Right lobe of liver (tissue), 6 donors: ENCODE measurements around the gene FFAR1. TPM values are rescaled to one million over a fixed set of nuclear protein-coding genes. Genes with fewer than 3 reads are reported as not detected.

Experiments used
- ATAC-seq, 4 donors: fragments of 200-7000 bp; cut with Tn5 transposase; one replicate each; pipeline ENCODE4 v1.9.1; 2020; ENCODE audit warnings: mild to moderate bottlenecking in 4 of 4, moderate library complexity in 4 of 4
- DNase-seq, 3 donors: peaks; one replicate each; pipeline ENCODE4 v3.0.0-alpha.2; 2020
- H3K27ac ChIP-seq, 3 donors: fragments of 200-600 bp; one replicate each; pipeline ENCODE4 v1.8.0; 2022
- H3K27me3 ChIP-seq, 2 donors: fragments of 200-600 bp; one replicate each; pipeline ENCODE4 v1.8.0; 2022
- H3K36me3 ChIP-seq, 4 donors: fragments of 200-600 bp; sonication (generic) in 1 of 4; one replicate each; pipeline versions ENCODE4 v1.5.1 to v1.8.0; 2017 to 2022; ENCODE audit warnings: control low read depth in 1 of 4
- H3K4me1 ChIP-seq, 4 donors: fragments of 200-600 bp; sonication (generic) in 1 of 4; one replicate each; pipeline versions ENCODE4 v1.5.1 to v1.8.0; 2017 to 2022; ENCODE audit warnings: control low read depth in 1 of 4
- H3K4me3 ChIP-seq, 3 donors: fragments of 200-600 bp; one replicate each; pipeline ENCODE4 v1.8.0; 2022
- H3K9me3 ChIP-seq, 4 donors: fragments of 200-600 bp; sonication (generic) in 1 of 4; one replicate each; pipeline versions ENCODE4 v1.5.1 to v1.8.0; 2017 to 2022; ENCODE audit warnings: control low read depth in 1 of 4
- CTCF ChIP-seq, 4 donors: fragments of 200-600 bp in 3 of 4; fragments of 450-650 bp in 1 of 4; IDR thresholded peaks; one replicate each; pipeline versions ENCODE4 v1.5.1 to v1.8.0; 2016 to 2022; ENCODE audit warnings: antibody characterized with exemption in 4 of 4, mild to moderate bottlenecking in 2 of 4
- POLR2A ChIP-seq: fragments of 450-650 bp; IDR thresholded peaks from one replicate; pipeline ENCODE4 v1.6.1; 2017; ENCODE audit warnings: antibody characterized with exemption, mild to moderate bottlenecking
- WGBS: methylation state at CpG from one replicate; pipeline ENCODE4 v1.1.6; 2018; ENCODE audit warnings: low coverage, low lambda C conversion rate; ENCODE audit not compliant: insufficient coverage; ENCODE audit errors: missing lambda C conversion rate; 5-methylcytosine and 5-hydroxymethylcytosine counted together
- intact Hi-C, 2 donors: fragments of 100-400 bp; cut with DNase I; formaldehyde crosslinking; loops; one replicate each; pipeline versions ENCODE4 v1.11.2 to v1.14.1; 2022
- total RNA-seq, 6 experiments: library from RNA; depleted of rRNA in 2 of 6; stranded (reverse); fragments of >200 nt in 2 of 6; fragmentation: NEBNext Ultra II Directional in 3 of 6; extraction: Animal tissue kit (Norgen Biotek cat#: 25700) in 3 of 6; gene quantifications; one replicate each; pipeline versions ENCODE4 v1.1.0 to v1.2.4, GENCODE V29; 2016 to 2023
- donor health status: DM: no; HTN: yes; CAD: no.
- donor health status: DM: no; HTN: no; CAD: no.
- donor health status: DM: no; HTN: no; CAD: no.
- donor health status: DM: no; HTN: yes; CAD: no.
- donor health status: DM: no; HTN: yes; CAD: no.

FFAR1 gene
- total RNA-seq, 6 experiments from 2014 or later: not detected

DNA sequence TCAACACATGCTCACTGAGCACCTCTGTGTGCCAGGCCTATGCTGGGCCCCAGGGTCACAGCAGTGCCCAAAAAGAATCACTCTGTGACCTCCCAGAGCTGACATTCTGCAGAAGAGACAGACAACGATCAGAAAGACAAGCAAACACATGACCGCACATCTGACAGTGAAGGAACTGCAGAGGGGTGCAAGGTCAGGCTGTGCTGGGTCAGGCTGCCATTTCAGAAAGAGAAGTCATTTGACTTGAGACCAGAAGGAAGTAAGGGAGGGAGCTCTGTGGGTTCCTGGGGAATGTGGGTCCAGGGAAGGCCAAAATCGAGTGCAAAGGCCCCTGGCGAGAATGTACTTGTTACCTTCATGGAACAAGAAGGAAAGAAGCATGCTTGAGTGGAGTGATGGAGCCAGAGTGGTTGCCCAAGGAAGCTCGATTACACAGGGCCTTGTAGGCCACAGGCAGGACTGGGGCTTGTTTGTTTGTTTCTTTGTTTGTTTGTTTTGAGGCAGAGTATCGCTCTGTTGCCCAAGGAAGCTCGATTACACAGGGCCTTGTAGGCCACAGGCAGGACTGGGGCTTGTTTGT, 30.1 kb upstream of the FFAR1 start:
- no peaks in the 10 kb centered on the region for H3K9me3 ChIP-seq
- no peaks in the 10 kb centered on the region for H3K4me1 ChIP-seq
- DNase-seq (no peak), ATAC-seq (peak; percentile 9 to 43 (median 18))
- TF ChIP-seq CTCF (IDR thresholded peaks at IDR 0.05) (no peak), POLR2A (no peak)
- no peak overlapping the region for H3K4me3 ChIP-seq
- no peak overlapping the region for H3K27ac ChIP-seq
- WGBS: 68% methylated on average over 7 of the region's 7 CpGs
- intact Hi-C loops: no loop called here
- H3K27me3 ChIP-seq: no peaks in the 10 kb centered on the region
- no peaks in the 10 kb centered on the region for H3K36me3 ChIP-seq

DNA sequence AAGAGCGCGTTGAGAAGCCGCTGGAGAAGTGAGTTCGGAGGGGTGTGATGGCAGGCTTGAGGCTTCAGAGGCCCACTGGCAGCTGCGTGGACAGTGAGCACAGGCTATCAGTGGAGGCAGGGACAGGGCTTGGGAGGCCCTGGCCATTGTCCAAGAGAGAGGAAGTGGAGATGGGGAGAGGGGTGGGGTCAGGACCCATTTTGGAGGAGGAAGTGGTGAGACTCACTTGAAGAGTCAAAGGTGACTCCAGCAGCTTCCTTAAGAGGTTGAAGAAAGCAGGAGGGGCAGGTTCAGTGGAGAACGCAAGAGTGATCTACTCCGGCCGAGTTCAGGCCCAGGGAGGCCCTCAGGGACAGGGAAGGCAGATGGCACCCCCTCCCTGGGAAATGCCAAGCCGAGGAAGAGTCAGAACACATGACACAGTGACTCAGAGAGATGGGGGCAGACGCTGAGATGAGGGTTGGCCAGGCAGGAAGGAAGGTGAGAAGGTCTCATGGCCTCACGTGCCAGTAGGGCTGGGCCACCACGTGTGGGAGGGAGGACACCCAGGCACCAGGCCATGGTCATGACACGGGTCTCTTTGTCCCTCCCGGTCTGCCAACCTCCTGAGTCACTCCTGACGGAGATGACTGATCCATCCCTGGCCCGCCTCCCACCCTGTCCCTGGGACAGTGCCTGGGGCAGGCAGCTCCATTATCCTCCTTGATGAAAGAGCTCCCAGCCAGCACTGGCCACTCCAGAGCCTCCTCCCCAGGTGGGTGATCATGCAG, 28.8 kb upstream of the FFAR1 start:
- H3K36me3 ChIP-seq: no peaks in the 10 kb centered on the region
- peak; percentile 68 to 83 (median 76) for ATAC-seq
- WGBS: 63% methylated on average over 6 of the region's 16 CpGs
- no peaks in the 10 kb centered on the region for H3K9me3 ChIP-seq
- TF ChIP-seq CTCF (IDR thresholded peaks at IDR 0.05): no peak
- TF ChIP-seq POLR2A: no peak
- no peaks in the 10 kb centered on the region for H3K4me1 ChIP-seq
- no peaks in the 10 kb centered on the region for H3K27me3 ChIP-seq
- H3K4me3 ChIP-seq: no peak overlapping the region
- intact Hi-C loops: no loop called here
- peak overlapping the region in 1 of 3 donors; percentile 33 for H3K27ac ChIP-seq
- DNase-seq: peak in 2 of 3 donors; percentile 67 to 81

DNA sequence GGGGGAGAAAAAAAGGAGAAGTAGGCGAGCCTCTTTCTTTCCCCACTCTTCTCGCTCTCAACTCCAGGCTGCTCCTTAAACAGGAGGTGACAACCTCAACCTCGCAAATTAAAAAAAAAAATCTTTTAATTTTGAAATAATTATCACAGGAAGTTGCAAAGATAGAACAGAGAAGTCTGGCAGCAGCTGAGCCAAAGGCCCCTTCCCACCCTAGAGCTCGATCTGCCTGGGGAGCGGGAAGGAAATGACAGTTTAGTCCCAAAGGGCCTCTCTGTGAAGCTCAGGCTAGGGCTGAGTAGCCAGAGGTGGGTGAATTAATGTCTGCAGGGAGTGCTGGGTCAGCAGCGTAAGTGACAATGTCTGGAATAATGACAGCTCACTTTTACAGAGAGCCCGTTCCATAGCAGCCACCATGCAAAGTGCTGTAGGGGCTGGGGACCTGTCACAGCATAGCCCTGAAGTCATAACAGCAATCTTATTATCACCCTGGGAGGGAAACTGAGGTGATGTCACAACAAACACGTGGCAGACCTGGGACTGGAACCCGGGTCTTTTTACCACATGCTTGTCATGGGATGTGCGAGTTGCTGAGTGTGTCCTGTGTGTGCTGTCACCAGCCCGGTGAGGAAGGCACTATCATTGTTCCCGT, 27.5 kb upstream of the FFAR1 start:
- Histone ChIP-seq H3K27me3 (no peaks in the 10 kb centered on the region), H3K4me1 (no peaks in the 10 kb centered on the region), H3K27ac (peak overlapping the region in 1 of 3 donors; percentile 13), H3K9me3 (no peaks in the 10 kb centered on the region), H3K36me3 (no peaks in the 10 kb centered on the region), H3K4me3 (no peak overlapping the region)
- ATAC-seq (peak; percentile 34 to 64 (median 44)), DNase-seq (no peak)
- WGBS: 63% methylated on average over 6 of the region's 12 CpGs
- intact Hi-C loops: no loop called here
- TF ChIP-seq POLR2A (no peak), CTCF (IDR thresholded peaks at IDR 0.05) (no peak)

- Histone ChIP-seq H3K27me3 (no peaks in the 10 kb centered on the region), H3K4me1 (no peaks in the 10 kb centered on the region), H3K4me3 (no peak overlapping the region), H3K27ac (no peak overlapping the region), H3K9me3 (no peaks in the 10 kb centered on the region), H3K36me3 (no peaks in the 10 kb centered on the region)
- intact Hi-C loops: no loop called here
- no peak for DNase-seq
- WGBS: 75% methylated on average over 2 of the region's 2 CpGs
- TF ChIP-seq CTCF (IDR thresholded peaks at IDR 0.05) (no peak), POLR2A (no peak)
- ATAC-seq: no peak
Observed at GRCh38 chr19:35321291-35321690, 26.4 kb upstream of the FFAR1 start.
